ENCODE data around the gene IQCH.
"Not testable (repeated sequence)": the region's sequence is repeated elsewhere in the genome, so short reads cannot be mapped to it uniquely, and the experiment has no call there.

Gene IQCH

GRCh38 chr15:67248011-67248505 lies 6.5 kb upstream of the IQCH start:
- ATAC-seq: no peak

- ATAC-seq: no peak
Measured at GRCh38 chr15:67249830-67250229, 4.8 kb upstream of the IQCH start.

GRCh38 chr15:67251318-67251717 lies 3.3 kb upstream of the IQCH start:
- ATAC-seq: no peak

DNA sequence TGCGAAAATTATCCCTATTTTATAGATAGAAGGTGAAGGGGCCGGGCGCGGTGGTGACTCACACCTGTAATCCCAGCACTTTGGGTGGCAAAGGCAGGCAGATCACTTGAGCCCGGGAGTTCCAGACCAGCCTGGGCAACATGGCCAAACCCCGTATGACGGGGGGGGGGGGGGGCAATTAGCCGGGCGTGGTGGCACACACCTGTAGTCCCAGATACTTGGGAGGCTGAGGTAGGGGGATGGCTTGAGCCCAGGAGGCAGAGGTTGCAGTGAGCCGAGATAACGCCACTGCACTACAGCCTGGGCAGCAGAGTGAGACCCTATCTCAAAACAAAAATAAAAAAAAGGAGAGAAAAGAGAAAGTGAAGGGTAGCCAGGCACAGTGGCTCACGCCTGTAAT lies 1.5 kb upstream of the IQCH start:
- ATAC-seq: no peak

- no peak for ATAC-seq
Measured at GRCh38 chr15:67253549-67254237, 893 bp upstream of the IQCH start.

DNA sequence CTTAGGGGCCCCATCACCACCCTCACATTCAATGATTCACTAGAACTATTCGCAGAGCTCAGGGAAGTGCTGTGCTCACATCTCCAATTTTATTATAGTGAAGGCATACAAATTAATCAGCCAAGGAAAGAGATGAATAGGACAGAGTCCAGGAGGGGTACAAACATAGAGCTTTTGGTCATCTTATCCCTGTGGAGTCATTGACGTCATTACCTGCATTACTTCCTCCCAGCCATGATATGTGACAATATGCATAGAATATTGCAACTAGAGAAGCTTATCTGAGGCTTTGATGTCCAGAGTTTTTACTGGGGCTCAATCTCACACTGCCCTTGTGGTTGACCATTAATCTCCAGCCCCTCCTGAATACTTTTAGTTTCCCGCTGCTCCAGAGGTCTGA lies 1.5 kb downstream of the IQCH start:
- no peak for ATAC-seq

GRCh38 chr15:67258412-67258811 lies 3.8 kb downstream of the IQCH start:
- ATAC-seq: not testable (repeated sequence)

- no peak for ATAC-seq
Measured at GRCh38 chr15:67259379-67259778, 4.8 kb downstream of the IQCH start.

- ATAC-seq: no peak
Measured at GRCh38 chr15:67259806-67260205, 5.2 kb downstream of the IQCH start.

GRCh38 chr15:67266870-67267269 lies 12.3 kb downstream of the IQCH start:
- no peak for ATAC-seq

DNA sequence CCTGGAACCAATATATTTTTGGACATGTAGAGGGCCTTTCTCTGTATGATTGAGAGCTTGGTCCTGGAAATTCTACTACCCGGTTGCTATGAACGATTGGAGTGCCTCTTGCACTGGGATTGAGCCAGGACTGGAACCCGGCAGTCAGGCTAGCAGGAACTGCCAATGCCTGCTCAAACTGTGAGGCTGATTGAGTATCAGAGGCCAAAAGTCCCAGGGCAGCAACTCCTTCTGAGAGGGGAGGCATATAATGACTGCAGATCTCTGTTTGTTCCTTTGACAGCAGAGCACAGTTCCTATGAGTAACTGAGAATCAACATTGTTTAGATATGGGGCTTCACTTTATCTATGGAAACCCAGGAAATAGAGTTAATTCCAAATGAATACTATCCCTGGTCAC lies 12.9 kb downstream of the IQCH start:
- ATAC-seq: no peak

GRCh38 chr15:67267951-67268941 lies 13.7 kb downstream of the IQCH start:
- no peak for ATAC-seq

- ATAC-seq: no peak
Measured at GRCh38 chr15:67274236-67274635, 19.6 kb downstream of the IQCH start.

DNA sequence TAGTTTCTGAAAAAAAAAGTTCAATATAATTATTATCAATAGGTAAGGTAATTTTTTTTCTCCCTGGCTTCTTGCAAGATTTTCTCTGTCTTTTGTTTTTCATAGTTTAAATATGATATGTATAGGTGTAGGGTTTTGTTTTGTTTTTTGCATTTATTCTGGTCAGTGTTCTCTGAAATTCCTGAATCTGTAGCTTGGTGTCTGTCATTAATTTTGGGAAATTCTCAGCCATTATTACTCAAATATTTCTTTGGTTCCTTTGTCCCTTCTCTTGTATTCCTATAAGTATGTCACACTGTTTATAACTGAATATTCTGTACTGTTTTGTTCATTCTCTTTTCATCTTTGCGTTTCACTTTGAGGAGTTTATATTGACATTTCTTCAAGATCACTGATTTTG lies 22.1 kb downstream of the IQCH start:
- ATAC-seq: no peak

- ATAC-seq: no peak
Measured at GRCh38 chr15:67280217-67280616, 25.6 kb downstream of the IQCH start.

DNA sequence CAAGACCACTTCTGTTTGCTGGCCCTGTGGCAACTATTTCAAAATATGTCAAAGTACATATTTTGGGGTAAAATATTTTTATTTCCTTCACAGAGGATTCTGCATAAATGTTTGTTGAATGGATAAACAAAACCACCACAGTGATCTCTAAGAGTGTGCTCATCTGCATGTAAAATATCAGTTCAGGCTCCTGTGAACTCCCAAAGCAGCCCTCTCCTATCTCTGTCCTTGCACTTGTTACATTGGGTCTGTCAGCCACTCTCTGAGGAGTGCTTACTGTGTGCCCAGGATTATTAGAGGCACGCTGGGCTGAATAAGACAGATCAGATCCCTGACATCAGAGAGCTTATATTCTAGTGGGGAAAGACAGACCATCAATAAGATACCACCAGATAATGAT lies 27.1 kb downstream of the IQCH start:
- ATAC-seq: no peak

DNA sequence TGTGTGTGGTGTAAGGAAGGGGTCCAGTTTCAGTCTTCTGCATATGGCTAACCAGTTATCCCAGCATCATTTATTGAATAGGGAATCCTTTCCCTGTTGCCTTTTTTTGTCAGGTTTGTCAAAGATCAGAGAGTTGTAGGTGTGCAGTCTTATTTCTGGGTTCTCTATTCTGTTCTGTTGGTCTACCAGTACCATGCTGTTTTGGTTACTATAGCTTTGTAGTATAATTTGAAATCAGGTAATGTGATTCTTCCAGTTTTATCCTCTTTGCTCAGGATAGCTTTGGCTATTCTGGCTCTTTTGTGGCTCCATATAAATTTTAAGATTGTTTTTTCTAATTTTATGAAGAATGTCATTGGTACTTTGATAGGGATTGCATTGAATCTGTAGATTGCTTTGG lies 31.0 kb downstream of the IQCH start:
- not testable (repeated sequence) for ATAC-seq

DNA sequence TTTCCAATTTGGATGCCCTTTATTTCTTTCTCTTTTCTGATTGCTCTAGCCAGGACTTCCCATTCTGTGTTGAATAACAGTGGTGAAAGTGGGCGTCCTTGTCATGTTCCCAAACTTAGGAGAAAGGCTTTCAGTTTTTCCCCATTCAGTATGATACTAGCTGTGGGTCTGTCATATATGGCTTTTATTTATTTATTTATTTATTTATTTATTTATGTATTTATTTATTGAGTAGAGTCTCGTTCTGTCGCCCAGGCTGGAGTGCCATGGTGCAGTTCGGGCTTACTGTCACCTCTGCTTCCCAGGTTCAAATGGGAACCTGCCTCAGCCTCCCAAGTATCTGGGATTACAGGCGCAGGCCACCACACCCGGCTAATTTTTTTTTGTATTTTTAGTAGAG lies 31.8 kb downstream of the IQCH start:
- ATAC-seq: not testable (repeated sequence)

DNA sequence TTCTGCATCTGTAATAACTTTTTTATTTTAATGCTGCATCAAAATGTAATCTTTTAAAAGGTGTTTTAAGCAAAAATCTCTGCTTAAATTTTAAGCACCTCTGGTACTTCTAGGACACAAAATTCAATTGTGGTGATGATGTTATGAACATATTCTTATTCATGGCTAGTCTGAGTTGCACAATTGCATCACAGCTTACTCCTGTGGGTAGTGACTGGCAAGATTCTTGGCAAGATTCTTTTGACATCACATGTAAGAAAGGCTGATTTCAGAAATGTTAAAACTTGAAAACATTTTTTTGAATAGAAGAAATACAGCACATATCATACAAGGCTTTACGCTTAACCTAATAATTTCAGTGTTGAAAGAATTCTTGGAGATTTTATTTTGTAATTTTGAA lies 35.7 kb downstream of the IQCH start:
- no peak for ATAC-seq

- ATAC-seq: no peak
Measured at GRCh38 chr15:67296188-67296587, 41.6 kb downstream of the IQCH start.

- ATAC-seq: no peak
Measured at GRCh38 chr15:67296684-67297083, 42.1 kb downstream of the IQCH start.

DNA sequence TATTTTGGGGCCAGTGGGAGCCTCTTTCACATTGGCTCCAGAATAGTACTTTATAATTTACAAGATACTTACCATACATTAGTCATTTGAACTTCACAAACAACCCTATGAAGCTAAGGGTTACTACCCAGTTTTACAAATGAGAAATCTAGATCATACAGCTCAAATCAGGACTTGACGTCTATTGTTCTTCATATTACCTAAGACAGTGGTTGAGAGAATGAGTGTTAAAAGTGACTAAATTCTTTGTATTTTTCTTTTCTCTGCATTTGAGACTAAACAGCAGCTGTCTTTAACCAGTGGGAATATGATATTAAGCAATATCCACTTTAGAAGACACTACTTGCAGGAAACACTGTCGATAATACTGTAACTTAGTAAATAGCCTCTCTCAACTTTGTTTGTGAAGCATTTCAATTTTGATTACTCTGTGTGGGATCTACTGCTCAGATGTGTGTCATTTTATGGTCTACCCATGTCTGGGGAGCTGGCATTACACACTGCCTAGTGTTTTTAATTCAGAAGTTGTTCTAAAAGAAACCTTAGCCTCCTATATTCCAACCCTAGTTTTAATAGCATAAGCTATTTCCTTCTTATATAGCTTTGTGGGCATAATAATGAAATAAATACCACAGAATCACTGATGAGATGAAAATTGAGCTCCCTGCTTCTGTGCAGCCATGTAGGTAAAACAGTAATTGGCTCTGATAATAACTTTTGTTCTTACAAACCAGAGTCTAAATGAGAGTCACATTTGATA lies 45.9 kb downstream of the IQCH start:
- peak in 1 of 2 donors; percentile 41 for ATAC-seq
